Muscle of back (tissue), 11 donors: ENCODE measurements around the gene WASF2. TPM values are rescaled to one million over a fixed set of nuclear protein-coding genes. Genes with fewer than 3 reads are reported as not detected.
"Not testable (repeated sequence)": the region's sequence is repeated elsewhere in the genome, so short reads cannot be mapped to it uniquely, and the experiment has no call there.

Experiments used
- DNase-seq, 3 donors: peaks; one replicate each; pipeline versions ENCODE4 v3.0.0 to v3.0.0-alpha.2; 2013
- polyA plus RNA-seq, 10 donors: library from polyadenylated mRNA; unstranded; fragments of 120-200 nt; gene quantifications; one replicate each; pipeline ENCODE4 v1.2.1, GENCODE V29; 2013; ENCODE audit not compliant: insufficient read length in 10 of 10

The WASF2 gene
- polyA plus RNA-seq, 10 donors: 66.0 to 92.2 (median 84.3) TPM

DNA sequence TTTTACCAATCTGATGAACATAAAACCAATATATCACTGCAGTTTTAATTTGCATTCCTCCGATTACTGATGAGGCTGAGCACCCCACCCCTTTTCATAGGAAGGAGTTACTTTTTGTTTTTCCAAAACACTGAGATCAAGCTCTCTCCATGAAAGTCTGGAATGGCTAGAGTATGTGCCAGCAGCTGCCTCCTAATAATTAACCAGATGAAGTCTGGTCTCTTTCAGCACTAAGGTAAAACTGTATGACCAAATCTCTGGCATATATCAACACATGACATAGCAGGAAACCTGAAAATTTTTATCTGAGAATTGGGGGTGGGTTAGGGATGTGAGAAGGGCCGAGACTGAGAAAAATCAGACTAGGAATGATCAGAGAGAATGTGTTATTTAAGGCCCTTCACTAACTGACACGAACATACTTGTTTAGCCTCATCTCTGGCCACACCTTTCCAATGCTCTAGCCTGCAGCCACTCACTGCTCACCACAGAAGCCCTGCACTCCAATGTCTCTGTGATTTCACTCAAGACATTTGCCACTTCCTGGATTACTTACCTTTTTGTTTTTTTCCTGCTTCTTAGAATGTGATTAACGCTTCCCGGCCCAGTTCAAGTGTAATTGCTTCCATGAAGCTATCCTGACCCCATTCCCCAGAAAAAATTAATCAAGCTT is 34.7 kb downstream of the WASF2 start:
- DNase-seq: no peak

DNA sequence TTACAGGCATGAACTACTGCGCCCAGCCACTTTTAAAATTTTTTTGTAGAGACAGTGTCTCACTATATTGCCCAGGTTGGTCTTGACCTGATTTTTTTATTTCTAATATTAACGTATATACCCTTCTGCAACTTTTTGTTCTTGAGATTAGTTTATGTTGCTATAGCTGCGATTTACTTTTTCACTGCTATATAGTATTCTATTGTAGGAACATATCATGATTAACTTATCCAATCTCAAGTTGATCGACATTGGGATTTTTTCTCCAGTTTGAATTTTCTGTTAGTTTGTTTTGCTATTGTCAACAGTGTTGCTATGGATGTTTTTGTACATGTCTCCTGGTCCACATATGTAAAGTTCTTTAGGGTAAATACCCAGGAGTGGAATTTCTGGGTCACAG is 35.4 kb downstream of the WASF2 start:
- DNase-seq: no peak

DNA sequence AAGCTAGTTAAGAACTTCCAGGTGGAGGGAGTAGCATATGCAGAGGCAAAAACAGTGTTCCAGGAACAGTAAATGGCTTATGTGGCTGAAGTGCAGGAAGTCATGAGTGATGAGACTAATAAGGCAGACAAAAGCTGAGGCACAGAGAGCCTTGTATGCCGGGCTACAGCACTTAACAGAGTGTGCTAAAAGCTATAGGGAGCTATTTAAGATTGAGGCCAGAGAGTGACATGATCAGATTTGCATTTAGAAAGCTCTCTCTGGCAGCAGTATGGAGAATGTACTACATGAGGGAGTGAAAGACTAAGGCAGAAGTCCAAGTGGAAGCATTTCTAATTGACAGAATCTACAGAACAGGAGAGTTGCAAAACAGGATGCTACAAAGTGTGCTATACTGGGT is 38.6 kb downstream of the WASF2 start:
- no peak for DNase-seq

DNA sequence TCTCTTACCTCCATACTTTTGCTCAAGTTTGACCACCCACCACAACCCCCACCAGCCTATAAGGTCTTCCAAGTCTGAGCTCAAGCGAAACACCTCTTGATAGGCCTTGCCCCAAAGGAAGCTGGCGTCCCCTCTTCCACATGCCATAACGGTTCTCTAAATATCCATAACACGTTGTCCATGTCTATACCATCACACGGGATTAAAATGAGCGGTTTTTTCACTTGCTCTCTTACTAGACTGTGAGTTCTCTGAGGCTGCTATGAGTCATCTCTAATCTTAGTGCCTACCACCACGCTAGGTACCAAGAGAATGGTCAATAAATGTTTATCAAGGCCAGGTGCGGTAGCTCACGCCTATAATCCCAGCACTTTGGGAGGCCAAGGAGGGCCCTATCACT is 41.0 kb downstream of the WASF2 start:
- no peak for DNase-seq

DNA sequence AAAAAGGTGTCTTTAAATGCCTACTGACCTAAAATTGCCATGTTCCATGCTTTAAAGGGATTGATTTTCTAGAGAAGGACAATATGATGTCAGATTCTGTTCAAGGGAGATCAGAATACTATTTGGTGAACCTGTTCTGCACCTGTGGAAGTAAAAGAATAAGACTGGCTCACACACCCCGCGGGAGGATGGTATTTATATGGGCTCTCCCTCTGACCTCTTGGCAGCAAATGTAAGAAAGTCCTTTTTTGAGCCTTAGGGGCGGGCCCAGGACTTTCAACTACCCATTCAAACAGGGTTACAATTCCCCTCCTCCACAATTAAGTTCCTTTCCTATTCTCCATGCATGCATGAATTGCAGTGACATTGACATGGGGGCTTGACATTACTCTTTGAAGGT is 42.1 kb downstream of the WASF2 start:
- DNase-seq: no peak

GRCh38 chr1:27447399-27447798 is 42.6 kb downstream of the WASF2 start:
- no peak for DNase-seq

GRCh38 chr1:27446496-27447020 is 43.4 kb downstream of the WASF2 start:
- no peak for DNase-seq

GRCh38 chr1:27445177-27445936 is 44.6 kb downstream of the WASF2 start:
- no peak for DNase-seq

DNA sequence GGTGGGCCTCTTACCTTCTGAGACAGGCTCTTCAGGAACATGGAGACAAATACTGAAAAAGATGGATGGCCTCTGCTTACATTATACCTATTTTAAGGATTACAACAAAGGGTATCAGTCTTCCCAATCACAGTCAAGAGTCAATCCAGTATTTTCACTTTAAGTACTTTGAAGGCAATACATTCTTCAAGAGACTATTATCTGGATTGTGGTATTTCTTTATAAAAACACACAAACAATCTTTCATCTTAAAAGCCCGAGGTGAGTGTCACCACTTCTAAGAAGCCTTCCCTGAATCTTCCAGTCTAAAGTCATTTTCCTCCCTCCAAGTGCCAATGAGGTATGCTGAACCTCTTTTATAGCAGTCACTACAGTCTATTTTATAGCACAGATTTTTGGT is 45.3 kb downstream of the WASF2 start:
- no peak for DNase-seq

DNA sequence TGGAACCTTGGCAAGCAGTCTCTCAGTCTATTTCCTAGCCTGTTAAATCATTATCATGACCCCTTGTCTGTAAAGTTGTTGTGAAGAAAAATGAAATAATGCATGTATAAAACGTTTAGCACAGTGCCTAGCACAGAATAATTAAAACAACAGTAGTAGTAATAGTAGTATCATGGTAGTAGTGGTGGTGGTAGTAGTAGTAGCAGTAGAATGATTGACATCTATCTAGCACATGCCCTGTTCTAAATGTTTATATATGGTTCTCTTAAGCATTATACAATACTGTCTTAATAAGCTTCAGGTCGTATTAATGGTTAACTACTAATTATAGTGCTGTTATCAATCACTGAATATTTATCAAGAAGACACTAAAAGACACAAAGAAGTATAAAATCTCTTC is 50.8 kb downstream of the WASF2 start:
- DNase-seq: no peak

DNA sequence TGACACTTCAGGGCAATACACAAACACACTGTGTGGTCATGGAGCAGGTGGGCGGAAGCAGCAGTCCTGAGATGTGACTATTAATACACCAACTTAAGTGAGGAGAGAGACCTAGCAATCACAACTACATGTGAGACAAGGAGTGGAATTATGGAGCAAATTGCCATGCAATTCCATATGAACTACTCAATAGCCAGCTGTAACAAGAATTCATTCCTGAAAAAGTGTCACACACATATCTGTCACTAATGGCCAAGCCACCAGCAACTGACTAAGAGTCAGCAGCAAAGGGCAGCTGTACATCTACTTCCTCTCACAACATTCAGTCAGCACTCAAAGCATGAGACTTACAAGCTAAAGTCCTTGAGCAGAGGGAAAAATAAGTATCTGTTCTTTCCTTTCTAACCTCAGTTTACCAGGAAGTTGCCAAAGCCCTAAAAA is 51.3 kb downstream of the WASF2 start:
- no peak for DNase-seq

DNA sequence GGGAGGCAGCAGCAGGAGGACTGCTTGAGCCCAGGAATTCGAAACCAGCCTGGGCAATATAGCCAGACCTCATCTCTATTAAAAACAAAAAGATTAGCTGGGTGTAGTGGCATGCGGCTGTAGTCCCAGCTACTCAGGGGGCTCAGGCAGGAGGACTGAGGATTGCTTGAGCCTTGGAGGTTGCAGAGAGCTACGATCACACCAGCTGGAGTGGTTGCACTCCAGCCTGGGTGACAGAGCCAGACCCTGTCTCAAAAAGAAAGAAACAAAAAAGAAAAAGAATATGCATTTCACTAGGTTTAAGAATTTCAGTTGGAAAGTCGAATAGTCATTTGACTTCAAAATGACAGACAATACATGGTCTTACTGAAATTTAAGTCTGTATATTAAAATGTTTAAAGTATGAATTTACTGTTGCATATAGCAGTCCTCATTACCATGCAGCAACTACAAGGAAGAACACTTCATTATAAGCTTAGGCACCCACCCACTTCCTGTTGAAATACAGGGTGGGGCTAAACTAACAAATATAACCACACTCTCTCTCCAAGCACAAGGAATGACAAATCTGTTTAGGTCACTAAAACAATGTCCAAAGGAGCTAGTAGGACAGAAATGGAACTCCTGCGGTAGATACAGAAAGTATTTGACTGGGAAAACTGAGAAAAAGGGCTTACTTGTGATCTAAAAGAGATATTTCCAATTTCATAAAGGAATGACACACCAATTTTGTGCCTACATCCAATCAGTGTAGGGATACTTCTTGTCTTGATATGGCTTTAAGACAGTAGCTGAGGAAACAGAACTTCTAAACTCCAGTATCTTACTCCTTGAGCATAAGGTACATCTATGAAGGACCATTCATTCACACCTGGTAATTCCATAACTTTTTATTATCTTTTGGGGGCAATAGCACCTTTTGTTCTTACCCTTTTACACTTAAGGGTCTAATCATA is 53.5 kb downstream of the WASF2 start:
- no peak for DNase-seq

DNA sequence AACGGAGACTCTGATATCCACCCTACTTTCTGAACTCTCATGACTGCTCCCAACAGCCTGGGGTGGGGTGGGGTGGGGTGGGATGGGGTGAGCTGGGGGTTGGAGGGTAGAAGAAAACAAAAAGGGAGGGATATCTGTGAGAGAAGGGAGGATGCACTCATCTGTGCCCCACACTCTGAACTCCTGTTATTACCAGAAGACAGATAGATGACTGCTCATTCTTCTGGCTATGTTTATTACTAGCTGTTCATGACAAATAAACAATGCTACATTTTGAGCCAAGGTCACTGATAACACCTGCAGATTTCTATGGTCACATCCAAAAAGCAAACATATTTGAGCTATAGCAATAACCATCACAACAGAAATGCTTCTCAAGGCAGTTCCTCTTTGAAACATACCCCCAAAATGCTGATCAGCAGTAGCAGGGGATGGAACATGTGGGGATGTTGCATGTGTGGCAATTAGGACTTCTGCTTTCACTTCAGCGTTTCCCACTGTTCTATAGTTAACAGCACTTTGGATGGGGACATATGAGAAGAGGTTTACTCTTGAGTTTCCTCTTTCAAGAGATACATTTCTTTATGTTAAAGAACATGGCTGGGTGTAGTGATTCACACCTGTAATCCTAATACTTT is 54.3 kb downstream of the WASF2 start:
- no peak for DNase-seq

DNA sequence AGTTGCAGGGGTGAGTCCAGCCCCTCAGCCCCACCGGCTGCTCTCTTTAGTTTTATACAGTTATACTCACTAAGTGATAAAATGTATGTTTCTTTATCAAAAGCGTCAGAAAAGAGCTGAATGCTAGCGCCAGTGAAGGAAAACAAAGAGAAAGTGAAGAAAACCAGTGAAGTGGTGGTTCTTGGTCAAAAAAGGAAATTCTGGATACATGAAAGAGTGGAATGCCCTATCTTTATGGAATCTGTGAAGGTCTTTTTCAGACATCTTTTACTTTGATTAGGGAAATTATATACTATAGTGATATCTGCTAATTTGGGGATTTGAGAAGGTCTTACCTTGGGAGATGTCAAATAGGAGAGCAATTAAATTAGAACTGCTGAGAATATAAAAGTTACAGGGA is 56.3 kb downstream of the WASF2 start:
- DNase-seq: no peak

DNA sequence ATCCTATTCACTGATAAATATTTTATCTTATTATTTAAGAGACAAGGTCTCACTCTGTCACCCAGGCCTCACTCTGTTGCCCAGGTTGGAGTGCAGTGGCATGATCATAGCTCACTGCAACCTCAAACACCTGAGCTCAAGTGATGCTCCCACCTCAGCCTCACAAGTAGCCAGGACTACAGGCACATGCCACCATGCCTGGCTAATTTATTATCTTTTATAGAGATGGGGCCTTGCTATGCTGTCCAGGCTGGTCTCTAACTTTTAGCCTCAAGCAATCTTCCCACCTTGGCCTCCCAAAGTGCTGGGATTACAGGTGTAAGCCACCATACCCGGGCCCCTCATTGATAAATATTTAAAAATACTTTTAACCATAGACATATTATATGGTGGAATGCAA is 57.2 kb downstream of the WASF2 start:
- not testable (repeated sequence) for DNase-seq

GRCh38 chr1:27431601-27431940 is 58.4 kb downstream of the WASF2 start:
- no peak for DNase-seq

DNA sequence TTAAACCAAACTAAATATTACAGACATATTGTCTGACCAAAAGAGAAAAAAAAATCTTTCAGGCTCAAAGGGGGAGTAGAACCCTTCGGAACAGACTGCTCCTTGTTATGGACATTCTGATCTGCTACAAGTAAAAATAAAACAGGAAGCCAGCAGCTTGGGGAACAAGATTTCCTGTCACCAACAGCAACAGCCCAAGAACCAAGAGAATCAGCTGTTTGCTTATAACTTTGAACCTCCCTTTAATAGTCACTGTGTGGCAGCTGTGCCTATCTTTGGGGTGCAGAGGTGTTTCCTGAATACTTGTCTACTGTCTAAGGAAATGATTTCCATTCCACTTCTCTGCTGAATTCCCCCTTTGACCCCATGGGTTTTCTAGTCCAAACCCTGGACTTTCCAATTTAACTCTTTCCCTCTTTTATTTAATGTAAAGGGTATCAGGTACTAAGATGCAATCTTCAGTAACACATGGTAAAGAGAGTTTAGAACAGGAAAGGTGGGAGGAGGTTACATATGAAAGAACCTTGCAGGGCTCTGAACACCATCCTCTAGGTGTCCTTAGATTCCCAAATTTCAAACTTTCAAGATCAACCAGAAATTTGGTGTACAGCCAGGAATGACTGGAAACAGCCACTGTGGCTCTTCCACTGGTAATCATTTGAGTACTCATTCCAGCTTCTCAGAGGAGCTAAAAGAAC is 58.9 kb downstream of the WASF2 start:
- no peak for DNase-seq

DNA sequence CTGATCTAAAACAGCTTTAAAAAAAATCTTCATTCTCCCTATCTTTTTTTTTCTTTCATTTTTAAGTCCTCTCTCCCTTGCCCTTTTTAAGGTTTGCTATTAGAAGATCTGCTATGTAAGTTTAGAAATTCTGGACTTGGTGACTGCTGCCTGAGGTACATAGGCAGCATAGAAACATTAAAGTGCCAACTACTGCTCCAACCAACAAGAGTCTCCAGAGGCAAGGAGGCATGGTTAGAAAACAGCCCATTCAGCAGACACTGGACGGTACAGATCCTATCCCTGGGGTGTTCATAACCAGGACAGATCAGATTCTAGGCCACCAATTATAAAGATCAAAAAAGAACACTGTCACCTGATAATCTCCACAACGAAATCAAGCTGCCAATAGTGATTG is 60.9 kb downstream of the WASF2 start:
- no peak for DNase-seq

DNA sequence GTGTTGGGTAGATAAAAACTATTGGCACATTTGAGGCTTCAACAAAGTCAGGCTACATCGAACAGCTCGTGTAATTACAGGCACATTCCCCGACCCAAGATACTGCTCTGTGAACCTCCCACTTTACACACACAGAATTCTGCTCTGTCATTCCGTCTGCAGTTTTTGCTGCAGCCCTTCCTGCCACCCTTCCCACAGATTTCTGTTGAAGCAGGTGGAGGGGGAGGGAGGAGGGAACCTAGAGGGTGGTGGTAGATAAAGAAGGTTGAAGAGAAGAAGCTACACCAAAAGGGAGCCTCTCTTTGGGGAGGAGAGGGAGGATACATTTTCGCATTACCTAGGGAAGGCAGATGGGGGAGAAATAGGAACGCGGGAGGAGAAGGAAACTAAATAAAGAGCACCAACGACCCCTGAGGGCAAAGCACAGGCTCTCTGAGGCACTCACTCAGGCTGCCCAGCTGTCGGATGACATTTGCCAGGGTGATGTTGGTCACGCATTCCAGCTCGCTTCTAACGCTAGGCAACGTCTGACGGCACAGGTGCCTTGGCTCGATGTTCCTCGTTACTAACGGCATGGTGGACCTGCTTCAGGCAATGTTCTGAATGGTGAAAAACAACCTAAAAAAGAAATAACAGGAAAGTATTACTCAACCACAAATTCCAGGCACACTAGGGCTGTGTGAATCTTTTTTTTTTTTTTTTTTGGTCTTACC is 61.5 kb downstream of the WASF2 start:
- DNase-seq: peak in 1 of 3 donors; percentile 65

GRCh38 chr1:27427816-27428315 is 62.1 kb downstream of the WASF2 start:
- no peak for DNase-seq
